SW 1271 (cell line): Measurements from ENCODE around the gene TMEM238.

Experiments used
- DNase-seq, 2 experiments: peaks; one replicate each; lab custom pipeline; 2025; lab: John Stamatoyannopoulos, UW

The TMEM238 gene

DNA sequence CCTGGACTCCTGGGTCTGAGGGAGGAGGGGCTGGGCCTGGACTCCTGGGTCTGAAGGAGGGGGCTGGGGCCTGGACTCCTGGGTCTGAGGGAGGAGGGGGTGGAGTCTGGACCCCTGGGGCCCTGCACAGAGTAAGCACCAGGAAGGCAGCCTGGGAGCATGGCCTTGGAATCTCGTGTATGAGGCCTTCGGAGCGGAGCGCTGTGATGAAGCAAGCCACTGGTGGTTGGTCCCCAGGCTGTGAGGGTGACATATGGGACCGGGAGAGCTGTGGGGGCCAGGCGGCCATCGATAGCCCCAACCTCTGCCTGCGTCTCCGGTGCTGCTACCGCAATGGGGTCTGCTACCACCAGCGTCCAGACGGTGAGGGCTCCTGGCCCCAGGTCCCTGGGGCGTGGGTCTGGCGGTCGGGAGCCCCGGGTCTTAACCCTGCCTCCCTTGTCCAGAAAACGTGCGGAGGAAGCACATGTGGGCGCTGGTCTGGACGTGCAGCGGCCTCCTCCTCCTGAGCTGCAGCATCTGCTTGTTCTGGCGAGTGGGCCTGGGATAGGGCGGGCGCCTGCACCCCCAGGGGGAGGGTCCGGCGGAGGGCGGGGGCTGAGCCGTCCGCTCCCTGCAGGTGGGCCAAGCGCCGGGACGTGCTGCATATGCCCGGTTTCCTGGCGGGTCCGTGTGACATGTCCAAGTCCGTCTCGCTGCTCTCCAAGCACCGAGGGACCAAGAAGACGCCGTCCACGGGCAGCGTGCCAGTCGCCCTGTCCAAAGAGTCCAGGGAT, 6.5 kb downstream of the TMEM238 start:
- DNase-seq, result no peak

DNA sequence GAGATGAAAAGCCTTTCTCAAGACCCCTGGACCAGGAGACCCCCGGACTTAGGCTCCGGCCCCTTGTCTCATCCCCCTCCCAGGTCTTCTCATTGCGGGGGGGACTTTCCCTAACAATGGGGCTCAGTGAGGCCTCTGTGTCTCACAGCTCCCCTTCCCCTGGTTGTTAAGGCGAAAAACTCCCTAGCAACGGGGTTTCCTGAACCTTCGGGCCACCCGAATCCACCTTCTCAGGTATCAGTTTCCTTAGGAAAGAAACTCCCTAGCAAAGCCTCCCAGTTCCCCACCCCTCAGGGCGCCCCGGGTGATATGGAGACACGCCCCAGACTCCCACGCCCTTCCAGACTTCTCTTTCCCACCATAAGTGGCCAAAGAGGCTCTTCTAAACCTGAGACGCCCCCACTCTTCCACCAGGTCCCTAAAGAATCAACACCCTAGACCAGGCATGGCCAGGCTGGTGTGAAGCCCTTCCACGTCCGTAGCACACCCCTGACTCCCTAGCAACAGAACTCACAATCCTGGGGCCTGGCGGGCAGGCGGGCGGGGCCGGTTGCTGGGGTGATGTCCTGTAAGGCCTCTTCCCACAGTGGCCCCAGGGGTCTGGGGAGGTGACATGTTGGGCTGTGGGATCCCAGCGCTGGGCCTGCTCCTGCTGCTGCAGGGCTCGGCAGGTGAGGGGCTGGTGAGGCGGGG, 7.7 kb downstream of the TMEM238 start, which contains the start of gene TMEM190:
Gene TMEM190 (plus strand): TSS at position 586 of the 693 bp plus-strand sequence. CDS start 28 bp downstream, at position 614.
- no peak for DNase-seq

DNA sequence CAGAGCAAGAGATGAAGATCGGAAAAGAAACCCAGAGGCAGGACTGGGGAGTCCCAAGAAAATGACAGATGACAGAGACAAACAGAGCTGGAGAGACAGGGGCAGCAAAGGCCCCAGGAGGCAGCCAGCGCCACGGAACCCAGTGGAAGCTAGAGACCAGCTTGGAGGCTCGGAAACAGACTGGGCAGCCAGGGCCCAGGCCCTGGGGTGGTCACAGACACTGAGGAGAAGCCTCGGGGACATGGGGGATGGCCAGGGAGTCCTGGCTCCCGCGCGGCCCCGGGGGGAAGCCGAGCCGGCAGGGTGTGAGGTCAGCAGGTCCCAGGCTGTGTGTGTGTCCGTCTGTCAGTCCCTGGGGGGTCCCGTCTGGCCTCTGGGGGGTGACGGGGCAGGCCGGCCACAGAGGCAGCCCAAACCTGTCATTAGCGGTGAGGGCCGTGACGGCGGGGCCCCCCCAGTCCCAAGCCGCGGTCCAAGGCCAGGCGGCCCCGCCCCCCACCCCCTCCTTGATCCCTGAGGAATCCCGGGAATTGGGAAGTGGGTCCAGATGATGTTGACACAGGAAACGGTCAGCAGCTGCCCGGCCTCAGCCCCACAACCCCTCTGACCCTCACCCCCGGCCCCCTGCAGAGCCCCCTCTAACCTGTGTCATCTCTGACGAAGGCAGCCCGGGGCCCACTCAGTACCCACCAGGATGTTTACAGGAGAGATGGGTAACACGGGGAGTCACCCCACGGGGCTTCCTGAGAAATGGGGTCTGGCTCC, 9.9 kb downstream of the TMEM238 start:
- DNase-seq, result no peak

DNA sequence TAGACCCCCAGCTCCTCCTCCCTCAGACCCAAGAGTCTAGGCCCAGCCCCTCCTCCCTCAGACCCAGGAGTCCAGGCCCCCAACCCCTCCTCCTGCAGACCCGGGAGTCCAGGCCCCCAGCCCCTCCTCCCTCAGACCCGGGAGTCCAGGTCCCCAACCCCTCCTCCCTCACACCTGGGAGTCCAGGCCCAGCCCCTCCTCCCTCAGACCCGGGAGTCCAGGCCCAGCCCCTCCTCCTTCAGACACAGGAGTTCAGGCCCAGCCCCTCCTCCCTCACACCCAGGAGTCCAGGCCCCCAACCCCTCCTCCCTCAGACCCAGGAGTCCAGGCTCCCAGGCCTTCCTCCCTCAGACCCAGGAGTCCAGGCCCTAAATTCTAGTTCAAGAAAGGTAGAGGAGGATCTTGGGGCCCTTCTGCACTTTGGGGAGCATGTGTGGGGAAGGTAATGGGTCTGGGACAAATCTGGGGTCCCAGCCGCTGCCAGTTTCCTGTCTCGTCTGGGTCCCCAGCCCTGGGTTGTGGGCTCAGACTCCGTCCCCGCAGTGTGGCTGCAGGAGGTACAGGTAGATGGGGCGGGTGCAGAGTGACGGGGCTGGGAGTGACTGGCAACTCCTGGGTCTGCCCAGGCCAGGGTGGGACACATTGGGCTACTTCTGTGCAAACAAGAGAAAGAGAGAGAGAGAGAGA, 10.6 kb downstream of the TMEM238 start:
- no peak for DNase-seq

DNA sequence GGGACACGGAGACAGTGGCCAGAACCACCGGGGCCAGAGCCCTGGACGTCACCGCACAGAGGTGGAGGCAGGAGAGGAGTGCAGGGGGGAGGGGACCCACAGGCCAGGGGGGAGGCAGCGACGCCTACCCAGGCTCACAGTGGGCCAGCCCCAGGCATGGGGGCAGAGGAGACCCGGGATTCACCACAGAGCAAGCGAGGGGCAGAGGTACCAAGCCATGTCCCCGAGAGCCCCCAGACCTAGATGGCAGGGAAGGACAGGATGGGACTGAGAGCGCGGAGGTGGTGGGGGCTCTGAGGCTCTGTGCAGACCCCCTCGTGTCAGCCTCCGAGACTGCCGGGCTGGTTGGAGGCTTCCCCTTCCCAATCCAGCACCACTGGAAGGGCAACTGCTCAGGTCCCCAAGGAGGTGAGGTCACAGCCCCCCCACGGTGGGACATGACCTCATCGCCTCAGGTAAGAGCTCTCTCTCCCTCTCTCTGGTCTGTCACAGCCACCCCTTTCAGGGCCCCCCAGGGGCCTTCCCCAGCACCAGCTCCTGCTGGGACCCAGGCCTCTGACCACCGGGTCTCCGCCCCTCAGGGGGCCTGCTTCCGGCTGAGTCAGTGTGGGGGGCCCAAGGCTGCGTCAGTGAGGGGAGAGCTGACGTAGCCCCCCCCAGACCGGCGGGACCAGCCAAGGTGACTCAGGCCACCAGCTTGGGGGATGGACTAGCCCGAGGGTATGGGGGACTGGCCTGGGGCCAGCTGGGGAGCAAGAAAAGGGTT, 11.6 kb downstream of the TMEM238 start:
- no peak for DNase-seq

DNA sequence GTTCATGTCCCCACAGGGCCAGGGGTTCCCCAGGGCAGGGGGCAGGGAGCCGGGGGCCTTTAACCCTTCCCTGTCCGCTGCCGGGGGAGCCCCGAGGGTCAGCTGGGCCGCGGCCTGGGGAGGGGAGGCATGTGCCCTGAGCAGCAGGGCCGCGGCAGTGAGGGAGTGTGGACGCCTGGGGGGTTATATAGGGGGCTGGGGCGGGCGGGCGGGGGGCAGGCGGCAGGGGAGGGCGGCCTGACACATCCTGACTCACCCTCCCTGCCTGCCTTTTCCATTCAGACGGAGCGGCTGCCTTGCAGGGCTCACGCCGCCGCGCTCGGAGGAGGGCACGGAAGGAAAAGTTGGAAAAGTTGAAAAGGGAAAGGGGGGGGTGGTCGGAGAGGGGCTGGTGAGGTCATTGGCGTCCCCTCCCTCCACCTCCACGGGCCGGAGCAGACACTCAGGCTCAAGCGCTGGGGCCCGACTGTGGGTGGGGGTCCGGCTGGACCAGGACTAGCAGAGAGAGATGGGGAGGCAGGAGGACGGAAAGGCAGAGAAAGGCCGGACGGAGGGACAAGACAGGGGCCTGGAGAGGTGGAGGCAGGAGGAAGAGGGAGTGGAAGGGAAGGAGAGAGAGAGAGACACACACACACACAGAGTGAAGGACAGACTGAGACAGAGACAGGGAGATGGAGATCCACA, 13.6 kb downstream of the TMEM238 start, which contains the start of gene IL11:
Gene IL11 (minus strand): TSS at position 159 of the 684 bp plus-strand sequence. CDS start 153 bp downstream, at position 6.
- no peak for DNase-seq

DNA sequence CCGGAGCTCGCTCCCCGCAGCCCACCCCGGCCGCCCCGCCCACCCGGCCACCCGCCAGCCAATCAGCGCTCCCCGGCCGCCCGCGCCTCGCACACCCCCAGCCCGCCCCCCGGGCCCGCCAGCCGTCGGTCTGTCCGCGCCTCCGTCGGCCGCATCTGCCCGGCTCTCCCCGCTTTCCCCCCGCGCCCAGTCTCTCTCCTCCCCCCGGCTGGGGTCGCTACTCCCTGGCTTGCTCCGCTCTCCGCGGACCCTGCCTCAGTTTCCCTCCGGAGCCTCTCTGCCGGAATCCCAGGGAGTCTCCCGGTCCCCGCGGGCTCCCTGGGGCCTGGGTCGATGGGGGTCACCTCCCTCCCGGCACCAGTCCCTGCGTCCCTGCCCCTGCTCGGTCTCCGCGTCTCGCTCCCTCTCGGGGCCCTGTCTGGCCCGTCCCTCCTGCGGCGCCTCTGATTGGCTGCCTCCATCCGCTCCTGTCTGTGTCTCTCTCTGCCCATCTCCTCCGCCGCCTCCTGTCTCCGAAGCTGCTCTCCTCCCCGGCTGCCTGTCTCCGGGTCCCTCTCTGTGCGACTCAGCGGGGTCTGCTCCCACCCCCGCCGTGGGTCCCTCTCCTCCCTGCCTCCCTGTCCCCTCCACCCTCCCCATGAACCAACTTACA, 14.3 kb downstream of the TMEM238 start:
- peak in 1 of 2 experiments; percentile 13 for DNase-seq

DNA sequence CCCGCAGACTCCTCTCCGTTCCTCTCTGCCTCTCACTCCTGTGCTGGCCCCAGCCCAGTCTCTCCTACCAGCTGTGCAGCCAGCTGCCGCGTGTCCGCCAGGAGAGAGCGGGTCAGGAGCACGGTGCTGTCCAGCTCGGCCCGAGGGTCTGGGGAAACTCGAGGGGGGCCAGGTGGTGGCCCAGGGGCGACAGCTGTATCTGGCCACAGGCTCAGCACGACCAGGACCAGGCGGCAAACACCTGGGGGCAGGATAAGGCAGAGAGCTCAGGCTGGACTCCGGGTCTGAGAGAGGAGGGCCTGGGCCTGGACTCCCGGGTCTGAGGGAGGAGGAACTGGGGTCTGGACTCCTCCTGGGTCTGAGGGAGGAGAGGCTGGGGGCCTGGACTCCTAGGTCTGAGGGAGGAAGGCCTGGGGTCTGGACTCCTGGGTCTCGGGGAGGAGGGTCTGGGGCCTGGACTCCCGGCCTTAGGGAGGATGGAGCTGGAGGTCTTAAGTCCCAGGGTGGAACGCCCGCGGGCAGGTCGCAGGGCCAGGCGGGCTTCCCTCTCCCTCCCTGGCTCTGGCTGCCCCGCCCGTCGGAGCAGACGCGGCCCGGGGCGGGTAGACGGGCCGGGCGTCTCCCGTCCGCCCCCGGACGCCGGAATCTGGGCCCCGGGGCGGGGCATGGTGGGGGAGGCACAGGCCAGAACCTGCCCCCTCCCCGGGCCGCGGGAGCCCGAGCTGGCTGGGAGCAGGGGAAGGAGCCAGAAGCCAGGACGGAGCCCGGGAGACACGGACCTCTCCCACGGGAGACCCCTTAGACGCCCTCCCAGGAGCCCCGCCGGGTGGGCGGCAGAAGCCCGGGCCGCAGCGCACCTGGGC, 15.2 kb downstream of the TMEM238 start:
- DNase-seq, result no peak

DNA sequence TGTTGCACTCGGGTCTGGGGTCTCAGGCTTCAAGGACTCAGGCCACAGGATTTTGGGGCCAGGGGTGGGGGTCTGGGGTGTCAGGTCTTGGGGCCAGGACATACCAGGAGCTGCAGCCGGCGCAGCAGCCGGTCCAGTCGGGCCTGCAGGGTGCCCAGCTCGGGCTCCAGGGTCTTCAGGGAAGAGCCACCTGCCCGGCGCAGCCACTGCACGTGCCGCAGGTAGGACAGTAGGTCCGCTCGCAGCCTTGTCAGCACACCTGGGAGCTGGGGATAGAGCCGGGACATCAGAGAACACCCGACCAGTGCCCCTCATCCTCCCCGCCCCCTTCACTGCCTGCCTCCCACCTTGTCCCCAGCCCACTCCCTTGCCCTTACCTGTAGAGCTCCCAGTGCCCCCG, 16.0 kb downstream of the TMEM238 start:
- no peak for DNase-seq

DNA sequence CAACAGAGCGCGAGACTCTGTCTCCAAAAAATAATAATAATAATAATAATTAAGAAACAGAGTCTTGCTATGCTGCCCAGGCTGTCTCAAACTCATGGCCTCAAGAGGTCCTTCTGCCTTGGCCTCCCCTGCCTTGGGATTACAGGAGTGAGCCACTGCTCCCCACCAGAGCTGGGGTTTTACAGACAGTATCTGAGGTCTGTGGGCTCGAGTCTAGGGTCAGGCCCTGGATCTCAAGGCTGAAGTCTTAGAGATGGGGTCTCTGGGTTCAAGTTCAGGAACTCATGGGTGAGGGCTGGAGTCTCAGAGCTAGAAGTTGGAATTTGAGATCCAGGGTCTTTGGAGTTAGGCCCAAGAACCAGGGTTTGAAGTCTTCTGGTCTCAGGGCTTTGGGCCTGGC, 17.3 kb downstream of the TMEM238 start:
- no peak for DNase-seq

DNA sequence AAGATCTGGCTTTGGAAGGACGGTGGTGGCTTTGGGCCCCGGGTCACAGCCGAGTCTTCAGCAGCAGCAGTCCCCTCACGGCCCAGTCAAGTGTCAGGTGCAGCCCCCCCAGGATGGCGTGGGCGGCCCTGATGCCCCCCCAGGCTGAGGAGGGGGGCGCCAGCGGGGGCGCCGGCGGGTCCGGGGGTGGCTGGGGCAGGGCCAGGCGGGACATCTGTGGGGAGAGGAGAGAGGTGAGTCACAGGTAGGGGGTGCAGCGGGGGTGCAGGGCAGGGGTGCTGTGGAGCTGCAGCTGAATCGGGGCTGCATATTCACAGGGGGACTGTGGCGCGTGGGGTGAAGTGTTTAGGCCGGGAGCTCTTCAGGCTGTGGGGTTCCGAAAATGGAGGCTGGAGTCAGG, 18.1 kb downstream of the TMEM238 start:
- no peak for DNase-seq

DNA sequence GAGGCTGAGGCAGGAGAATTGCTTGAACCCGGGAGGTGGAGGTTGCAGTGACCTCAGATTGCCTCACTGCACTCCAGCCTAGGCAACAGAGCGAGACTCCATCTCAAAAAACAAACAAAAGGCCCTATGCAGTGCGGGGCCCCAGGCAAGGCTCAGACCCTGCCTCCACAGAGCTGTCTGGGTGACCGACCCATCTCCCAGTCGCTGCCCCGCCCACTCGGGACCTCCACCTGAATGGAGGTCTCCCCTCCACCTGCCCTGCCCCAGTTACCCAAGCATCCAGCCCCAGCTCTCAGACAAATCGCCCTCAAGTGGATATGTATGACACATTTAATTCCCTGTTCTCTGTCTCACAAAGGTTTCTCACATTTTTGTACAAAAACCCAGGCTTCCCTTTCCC, 18.8 kb downstream of the TMEM238 start:
- DNase-seq, result no peak

DNA sequence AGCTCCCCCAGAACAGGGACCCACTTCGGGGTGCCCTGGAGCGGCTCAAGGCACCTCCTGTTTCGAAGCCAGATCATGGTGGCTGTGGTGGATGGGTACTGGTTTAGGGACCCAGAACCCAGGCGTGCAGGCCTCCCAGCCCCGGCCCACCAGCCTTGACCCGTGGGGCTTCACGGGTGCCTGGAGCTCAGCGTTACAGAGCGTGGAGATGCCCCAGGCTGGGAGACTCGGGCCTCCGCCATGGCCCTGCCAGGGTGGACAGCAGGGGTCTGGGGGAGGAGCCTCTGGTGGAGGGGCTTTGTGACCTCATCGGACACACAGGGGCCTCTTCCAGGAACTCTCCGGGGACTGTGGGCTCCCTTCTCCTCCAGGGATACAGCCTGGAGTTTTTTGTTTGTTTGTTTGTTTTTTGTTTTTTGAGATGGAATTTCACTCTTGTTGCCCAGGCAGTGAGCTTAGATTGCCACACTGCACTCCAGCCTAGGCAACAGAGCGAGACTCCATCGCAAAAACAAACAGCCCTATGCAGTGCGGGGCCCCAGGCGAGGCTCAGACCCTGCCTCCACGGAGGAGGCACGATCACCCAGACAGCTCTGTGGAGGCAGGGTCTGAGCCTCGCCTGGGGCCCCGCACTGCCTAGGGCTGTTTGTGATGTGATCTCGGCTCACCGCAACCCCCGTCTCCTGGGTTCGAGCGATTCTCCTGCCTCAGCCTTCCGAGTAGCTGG, 20.9 kb downstream of the TMEM238 start, which contains the start of gene GARIN5B:
Gene GARIN5B (minus strand): TSS at position 271 of the 727 bp plus-strand sequence. CDS start 194 bp downstream, at position 77.
- DNase-seq, result peak in 1 of 2 experiments; percentile 9

DNA sequence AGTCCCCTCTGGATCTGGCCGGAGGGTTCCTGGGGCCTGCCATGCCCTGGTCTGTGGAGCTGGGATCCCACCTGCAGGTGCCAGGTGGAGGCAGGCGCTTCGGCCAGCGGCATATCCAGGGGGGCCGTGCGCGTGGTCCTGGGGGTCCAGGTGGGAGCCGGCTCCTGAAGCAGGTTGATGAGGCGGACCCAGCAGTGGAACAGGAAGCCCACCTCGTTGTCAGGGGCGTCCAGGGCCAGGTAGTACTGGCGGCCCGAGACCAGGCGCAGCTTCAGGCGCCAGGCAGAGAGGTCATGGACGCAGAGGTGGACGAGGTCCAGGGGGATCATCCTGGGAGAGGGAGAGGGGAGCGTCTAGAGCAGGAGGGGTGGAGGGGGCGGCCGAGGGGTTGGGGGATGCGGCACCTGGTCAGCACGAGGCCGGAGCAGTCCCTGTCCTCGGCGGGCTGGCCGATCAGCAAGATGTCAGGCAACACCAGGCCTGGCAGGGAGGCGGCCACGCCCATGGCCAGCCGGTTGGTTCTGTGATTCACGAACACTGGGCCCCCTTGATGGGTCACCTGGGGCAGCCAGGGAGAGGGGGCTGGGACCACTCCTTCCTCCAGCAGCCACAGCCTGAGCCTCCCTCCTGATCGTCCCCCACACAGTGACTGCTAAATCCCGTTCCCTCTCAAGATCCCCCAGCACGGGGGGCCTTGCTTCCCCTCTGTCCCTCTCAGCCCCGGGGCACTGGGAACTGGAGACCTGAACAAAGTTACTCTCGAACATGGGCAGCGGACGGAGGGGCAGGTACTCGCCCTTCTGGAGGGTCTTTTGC, 21.7 kb downstream of the TMEM238 start:
- DNase-seq, result no peak

DNA sequence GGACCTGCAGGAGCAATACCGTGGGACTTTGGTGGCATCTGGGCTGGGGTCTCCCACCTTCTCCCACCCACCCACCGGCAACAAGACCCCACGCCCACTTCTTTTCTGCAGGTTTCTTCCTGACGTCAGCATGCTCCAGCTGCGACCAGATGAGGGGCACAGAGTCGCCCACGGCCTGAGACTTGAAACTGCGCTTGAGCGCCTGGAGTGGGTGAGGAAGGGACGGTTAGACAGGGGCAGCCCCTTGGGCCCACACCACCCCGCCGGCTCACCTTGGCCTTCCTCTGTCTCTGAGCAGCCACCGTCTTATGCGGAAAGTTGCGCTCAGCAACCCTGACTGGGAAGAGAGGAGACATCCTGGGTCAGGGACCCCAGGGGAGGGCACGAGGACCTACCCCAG, 23.2 kb downstream of the TMEM238 start:
- DNase-seq, result no peak

DNA sequence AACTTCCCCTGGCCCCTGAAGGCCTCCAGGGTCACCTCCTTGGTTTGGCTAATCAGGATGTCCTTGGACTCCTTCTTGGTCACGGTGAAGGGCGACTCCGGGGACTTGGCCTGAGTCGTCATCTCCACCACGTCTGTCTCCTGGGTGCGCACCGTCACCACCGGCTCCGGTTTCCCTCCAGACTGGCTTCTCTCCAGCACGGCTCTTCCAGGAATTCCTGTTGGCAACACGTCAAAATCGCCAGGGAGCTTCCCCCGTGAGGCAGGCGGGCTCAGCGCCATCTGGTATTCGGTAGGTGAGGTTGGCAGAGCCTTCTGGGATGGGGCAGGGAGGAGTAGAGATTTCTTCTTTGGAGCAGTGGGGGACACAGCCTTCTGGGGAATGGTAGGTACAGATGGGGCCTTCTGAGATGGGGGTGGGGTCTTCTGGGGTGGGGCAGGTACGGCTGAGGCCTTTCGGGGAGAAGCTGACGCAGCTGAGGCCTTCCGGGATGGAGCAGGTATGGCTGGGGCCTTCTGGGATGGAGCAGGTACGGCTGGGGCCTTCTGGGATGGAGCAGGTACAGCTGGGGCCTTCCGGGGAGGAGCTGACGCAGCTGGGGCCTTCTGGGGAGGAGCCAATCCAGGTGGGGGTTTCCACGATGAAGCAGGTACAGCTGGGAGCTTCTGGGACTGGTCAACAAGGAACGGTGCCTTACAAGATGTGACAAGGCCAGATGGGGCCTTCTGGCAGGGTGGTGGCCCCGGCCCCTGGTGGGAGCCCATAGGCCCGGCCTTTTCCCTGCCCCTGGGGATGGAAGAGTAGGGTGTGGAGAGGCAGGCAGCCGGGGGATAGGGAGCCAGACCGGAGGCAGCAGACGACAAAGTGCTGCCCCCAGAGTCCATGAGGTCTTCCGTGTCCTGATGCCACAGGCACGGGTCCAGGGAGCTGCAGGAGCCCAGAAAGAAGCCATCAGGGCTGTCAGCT, 24.9 kb downstream of the TMEM238 start:
- no peak for DNase-seq
